Measurements from ENCODE around the gene MCC. TPM values are rescaled to one million over a fixed set of nuclear protein-coding genes. Genes with fewer than 3 reads are reported as not detected.

The MCC gene
- total RNA-seq, 1 donor from 2014 or later, result 10.1 TPM

DNA sequence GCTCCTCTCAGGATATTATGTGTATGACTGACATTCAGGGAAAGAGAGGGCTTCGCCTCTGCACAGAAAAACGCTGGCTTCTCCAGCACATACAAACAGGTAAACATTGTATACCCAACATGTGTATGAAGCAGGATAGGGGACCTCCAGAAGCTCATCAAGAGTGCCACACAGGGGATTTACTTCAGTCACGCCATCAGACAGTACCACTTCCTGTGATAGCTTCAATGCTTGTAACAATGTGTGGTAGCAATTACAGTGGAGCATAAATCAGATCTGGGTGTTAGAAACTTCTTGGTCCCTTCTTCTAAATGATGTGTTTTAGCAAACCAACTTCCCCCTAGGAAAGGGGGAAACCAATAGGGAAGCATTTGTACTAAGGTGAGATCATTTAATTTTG lies 214.3 kb downstream of the MCC start:
- no peak for DNase-seq (ENCODE audit: low read depth in 2 of 2)

GRCh38 chr5:113271745-113272454 lies 216.4 kb downstream of the MCC start:
- no peak for DNase-seq (ENCODE audit: low read depth in 2 of 2)

- peak in 1 of 2 donors; percentile 70 for DNase-seq (ENCODE audit: low read depth in 2 of 2)
Observed at GRCh38 chr5:113271015-113271414, 217.2 kb downstream of the MCC start.

DNA sequence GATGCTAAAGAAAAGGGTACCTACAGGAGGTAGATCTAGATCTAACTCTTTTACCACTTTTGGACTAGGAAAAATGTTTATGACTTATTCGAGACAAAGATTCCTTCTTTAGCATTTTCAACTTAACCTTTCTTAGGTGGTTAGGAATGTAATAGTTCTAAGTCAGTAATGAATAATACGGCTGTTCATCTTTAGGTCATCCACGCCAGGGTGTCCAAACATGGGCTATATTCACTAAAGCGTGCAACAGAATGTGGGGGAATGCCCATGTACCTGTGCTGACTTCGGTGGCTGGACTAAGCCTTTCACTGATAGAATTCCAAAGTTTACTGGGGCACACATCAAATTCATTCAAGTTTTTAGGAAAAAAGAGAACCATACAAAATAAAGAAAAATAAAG lies 218.2 kb downstream of the MCC start:
- no peak for DNase-seq (ENCODE audit: low read depth in 2 of 2)

- DNase-seq (ENCODE audit: low read depth in 2 of 2), result no peak
Observed at GRCh38 chr5:113269023-113269997, 218.9 kb downstream of the MCC start.

DNA sequence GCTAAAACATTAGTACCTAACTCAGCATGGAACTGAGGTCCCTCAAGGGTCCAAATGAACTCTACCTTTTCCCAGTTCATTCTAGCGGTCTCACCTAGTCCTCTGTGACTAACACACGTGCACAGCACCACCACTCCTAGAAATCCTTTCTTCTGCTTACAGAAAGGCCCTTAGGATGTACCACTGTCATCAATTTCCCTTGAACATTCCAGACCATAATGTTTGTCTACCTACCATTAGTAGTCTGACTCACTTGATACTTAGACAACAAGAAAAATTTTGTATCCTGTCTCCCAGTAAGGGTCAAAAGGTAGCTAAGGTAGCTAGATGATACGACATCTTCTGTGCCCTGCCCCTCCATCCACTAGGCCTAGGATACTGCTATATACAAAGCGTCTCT lies 220.0 kb downstream of the MCC start:
- no peak for DNase-seq (ENCODE audit: low read depth in 2 of 2)

- no peak for DNase-seq (ENCODE audit: low read depth in 2 of 2)
Observed at GRCh38 chr5:113267361-113267900, 220.8 kb downstream of the MCC start.

GRCh38 chr5:113266913-113267227 lies 221.4 kb downstream of the MCC start:
- DNase-seq (ENCODE audit: low read depth in 2 of 2), result no peak

- DNase-seq (ENCODE audit: low read depth in 2 of 2), result no peak
Observed at GRCh38 chr5:113266227-113266912, 221.9 kb downstream of the MCC start.

DNA sequence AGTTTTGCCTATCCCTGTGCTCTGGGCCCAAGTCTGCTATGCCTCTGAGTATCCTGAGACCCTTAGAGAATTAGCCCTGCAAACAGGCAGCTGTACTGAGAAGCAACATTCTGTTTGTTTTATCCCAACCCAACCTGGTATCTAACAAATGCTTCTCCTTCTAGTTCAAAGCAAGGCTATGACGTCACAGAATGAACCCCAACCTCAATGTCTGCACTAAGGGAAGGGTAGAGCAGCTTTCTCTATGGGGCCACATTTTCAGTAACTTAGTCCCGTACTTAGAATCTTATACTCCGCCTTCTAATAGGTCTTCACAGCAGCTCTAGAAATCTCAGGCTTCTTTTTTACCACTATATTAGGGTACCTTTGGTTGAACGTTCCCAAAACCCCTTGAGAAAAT lies 223.1 kb downstream of the MCC start:
- no peak for DNase-seq (ENCODE audit: low read depth in 2 of 2)

DNA sequence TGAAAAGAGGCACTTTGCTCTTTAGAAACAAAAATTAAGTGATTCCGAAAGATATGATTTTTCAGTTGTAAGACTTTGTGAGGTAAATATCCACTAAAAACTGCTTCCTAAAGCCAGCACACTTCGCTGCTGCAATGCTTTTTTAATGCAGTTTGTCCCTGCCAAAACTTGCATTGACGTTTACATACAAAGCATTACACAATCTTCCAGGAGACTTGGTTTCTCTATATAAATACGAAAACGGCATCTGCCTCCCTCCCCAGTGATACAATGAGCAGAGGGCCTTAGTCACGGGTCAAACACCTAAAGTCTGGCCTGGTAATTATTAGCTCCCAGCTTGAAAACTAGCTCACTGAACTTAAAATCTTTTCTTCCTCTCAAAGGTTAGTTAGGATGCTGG lies 224.2 kb downstream of the MCC start:
- no peak for DNase-seq (ENCODE audit: low read depth in 2 of 2)

DNA sequence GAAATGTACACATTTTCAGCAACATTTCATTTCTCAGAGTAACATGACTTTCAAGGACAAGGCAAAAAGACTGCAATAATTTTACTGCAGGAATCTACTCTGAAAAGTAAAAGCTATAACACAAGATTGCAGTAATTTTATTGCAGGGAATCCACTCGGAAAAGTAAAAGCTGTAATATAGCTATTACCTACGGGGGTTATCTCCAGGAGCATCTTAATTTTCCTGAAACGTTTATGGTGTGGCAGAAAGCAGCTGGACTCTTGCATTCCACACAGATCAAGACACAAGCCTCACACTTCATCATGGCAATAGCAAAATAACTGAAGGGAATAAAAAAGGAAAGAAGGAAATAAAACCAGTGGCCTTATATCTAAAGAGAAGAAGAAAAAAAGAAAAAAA lies 224.7 kb downstream of the MCC start:
- no peak for DNase-seq (ENCODE audit: low read depth in 2 of 2)

DNA sequence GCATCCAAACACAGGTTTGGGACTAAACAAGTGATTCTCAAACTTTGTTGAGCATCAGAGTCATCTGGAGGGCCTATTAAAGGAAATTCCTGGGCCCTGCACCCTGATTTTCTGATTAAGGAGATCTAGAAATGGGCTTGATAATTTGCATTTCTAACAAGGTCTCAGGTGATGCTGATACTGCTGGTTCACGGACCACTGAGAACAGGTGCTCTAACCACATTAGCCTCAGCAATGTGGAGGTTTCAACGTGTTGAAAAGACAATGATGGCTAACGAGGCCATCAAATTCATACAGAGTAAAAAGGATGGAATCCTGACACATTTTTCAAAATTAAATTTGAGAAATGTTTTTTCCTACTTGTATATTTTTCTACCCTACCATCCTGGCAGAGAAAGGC lies 225.6 kb downstream of the MCC start:
- no peak for DNase-seq (ENCODE audit: low read depth in 2 of 2)

GRCh38 chr5:113259034-113259433 lies 229.2 kb downstream of the MCC start:
- no peak for DNase-seq (ENCODE audit: low read depth in 2 of 2)

DNA sequence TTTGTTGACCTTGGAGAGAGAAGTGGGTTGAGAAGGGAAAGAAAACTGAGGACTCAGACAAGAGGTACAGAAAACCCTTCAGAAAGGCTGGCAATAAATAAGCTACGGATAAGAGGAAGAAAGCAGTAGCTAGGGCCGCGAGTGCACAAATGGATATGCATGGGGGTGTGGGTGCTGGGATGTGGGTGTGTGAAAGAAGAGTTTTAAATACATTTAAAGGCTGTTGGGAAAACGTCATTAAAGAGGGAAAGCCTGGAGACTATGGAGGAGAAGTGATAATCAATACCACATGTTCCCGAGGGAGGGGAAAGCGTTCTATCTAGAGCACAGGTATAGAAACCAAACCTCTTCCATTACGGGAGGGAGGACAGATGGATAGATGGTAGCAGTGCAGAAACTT lies 230.7 kb downstream of the MCC start:
- no peak for DNase-seq (ENCODE audit: low read depth in 2 of 2)

DNA sequence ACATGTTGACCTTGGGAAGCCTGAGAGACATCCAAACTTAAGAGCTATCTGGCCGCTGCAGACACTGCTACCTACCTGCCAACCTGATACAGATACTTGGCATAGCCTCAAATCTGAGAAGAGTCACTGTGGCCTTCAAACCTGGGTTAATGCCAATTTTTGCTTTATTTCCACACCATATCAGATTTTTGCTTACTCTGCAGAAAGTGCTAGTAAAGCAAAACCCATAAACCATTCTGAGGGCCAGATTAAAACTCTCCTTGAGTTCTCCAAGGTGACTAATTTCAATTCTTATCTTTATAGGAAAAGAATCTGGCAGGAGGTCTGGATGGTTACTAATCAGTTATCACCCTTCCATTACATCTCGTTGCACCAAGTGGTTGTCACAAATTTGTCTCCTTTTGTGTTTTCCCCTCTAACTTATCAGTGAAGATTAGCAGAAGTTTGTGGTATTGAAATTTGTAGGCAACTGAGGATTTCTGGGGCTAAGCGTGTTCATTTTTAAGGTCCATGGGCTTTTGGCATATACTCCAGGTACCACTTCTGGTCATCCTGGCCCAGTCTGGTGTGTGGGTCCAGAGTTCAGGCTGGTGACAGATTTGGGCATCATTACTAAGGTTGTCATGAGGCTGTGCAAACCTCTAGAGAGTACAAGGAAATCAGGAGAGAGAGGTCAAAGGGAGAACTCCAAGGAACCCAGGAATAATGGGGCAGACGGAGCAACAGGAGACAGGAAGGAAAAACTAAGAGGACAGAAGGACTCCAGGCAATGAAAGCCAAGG lies 231.4 kb downstream of the MCC start:
- no peak for DNase-seq (ENCODE audit: low read depth in 2 of 2)

GRCh38 chr5:113255579-113256386 lies 232.5 kb downstream of the MCC start:
- no peak for DNase-seq (ENCODE audit: low read depth in 2 of 2)

- no peak for DNase-seq (ENCODE audit: low read depth in 2 of 2)
Observed at GRCh38 chr5:113255105-113255504, 233.1 kb downstream of the MCC start.

DNA sequence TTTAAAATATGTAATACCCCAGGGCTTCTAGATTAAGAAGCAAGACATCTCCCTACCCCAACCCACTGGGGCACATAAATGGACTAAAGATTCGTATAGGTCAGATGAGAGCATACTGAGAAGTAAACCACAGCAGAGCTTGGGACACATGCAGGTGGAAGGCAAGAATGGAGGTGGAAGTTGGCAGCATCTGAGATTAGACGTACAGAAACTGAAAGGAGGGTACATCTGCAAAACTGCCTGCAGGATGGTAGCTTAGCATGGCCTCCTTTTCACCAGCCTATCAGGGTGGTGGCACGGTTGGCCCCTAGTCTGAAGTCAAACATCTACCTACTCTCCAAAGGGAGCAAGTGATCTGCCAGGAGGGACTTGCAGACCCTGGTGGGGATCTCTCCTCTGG lies 235.2 kb downstream of the MCC start:
- no peak for DNase-seq (ENCODE audit: low read depth in 2 of 2)

GRCh38 chr5:113252066-113252465 lies 236.2 kb downstream of the MCC start:
- DNase-seq (ENCODE audit: low read depth in 2 of 2), result no peak
